NB4 (cell line): ENCODE measurements around the gene TACC2.
"Not testable (repeated sequence)": the region's sequence is repeated elsewhere in the genome, so short reads cannot be mapped to it uniquely, and the experiment has no call there.

ENCODE experiments used
- DNase-seq: peaks from one replicate; pipeline ENCODE4 v3.0.0; 2010; ENCODE audit warnings: low read depth
- H3K4me3 ChIP-seq: one replicate; pipeline ENCODE4 v1.5.1; 2011; ENCODE audit warnings: mild to moderate bottlenecking, low read depth, low read length, moderate library complexity
- MYC ChIP-seq: IDR thresholded peaks from 2 replicates; pipeline ENCODE4 v1.6.1; 2011; ENCODE audit warnings: low read depth, low read length
- POLR2A ChIP-seq: IDR thresholded peaks from 2 replicates; pipeline ENCODE4 v1.6.1; 2011; ENCODE audit warnings: mild to moderate bottlenecking; ENCODE audit not compliant: insufficient read length; ENCODE audit errors: extremely low read depth
- TF ChIP-seq, protein P1 (sequence below): IDR thresholded peaks from 2 replicates; pipeline ENCODE4 v1.6.1; 2011; ENCODE audit warnings: low read depth, low read length
- TF ChIP-seq, protein P2 (sequence below): IDR thresholded peaks from one replicate; pipeline ENCODE4 v1.5.1; 2012; ENCODE audit warnings: low read depth, low read length

TACC2 gene

DNA sequence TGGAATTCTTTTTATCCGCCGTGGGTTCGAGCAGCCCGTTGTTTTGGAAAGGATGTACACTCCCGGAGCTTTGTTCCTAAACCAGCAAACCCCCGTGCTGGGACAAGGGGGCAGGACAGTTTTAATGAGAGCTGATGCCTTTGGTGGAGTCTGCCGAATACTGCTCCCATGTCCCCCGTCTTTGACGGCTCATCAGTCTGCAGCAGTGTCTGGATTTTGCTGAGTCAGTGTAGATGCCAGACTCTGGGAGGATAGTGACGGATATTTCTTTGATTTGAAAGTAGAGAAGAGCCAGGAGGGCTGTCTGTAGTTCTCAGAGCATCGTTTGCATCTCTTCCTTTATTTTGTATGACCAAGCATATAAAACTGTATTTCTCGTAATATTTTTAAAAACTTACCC, 207.3 kb downstream of the TACC2 start:
- DNase-seq = no peak
- H3K4me3 ChIP-seq = no peak overlapping the region
- no peak for TF ChIP-seq POLR2A
- TF ChIP-seq MYC = no peak
- TF ChIP-seq, protein P1, sequence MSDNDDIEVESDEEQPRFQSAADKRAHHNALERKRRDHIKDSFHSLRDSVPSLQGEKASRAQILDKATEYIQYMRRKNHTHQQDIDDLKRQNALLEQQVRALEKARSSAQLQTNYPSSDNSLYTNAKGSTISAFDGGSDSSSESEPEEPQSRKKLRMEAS = no peak
- TF ChIP-seq, protein P2, sequence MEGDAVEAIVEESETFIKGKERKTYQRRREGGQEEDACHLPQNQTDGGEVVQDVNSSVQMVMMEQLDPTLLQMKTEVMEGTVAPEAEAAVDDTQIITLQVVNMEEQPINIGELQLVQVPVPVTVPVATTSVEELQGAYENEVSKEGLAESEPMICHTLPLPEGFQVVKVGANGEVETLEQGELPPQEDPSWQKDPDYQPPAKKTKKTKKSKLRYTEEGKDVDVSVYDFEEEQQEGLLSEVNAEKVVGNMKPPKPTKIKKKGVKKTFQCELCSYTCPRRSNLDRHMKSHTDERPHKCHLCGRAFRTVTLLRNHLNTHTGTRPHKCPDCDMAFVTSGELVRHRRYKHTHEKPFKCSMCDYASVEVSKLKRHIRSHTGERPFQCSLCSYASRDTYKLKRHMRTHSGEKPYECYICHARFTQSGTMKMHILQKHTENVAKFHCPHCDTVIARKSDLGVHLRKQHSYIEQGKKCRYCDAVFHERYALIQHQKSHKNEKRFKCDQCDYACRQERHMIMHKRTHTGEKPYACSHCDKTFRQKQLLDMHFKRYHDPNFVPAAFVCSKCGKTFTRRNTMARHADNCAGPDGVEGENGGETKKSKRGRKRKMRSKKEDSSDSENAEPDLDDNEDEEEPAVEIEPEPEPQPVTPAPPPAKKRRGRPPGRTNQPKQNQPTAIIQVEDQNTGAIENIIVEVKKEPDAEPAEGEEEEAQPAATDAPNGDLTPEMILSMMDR = no peak

GRCh38 chr10:122197611-122198222, 208.8 kb downstream of the TACC2 start:
- DNase-seq = no peak
- TF ChIP-seq MYC (no peak), POLR2A (no peak)
- TF ChIP-seq, protein P2 = no peak
- TF ChIP-seq, protein P1 = no peak
- no peak overlapping the region for H3K4me3 ChIP-seq

- TF ChIP-seq, protein P1 = no peak
- TF ChIP-seq, protein P2 = no peak
- TF ChIP-seq POLR2A = no peak
- TF ChIP-seq MYC = no peak
- no peak for DNase-seq
- H3K4me3 ChIP-seq = no peak overlapping the region
Measured at GRCh38 chr10:122198631-122199030, 209.7 kb downstream of the TACC2 start.

GRCh38 chr10:122199070-122199469, 210.1 kb downstream of the TACC2 start:
- DNase-seq = no peak
- no peak overlapping the region for H3K4me3 ChIP-seq
- TF ChIP-seq, protein P1 = no peak
- TF ChIP-seq, protein P2 = no peak
- TF ChIP-seq MYC (no peak), POLR2A (no peak)

GRCh38 chr10:122199689-122200088, 210.7 kb downstream of the TACC2 start:
- H3K4me3 ChIP-seq = no peak overlapping the region
- no peak for DNase-seq
- TF ChIP-seq MYC (no peak), POLR2A (no peak)
- TF ChIP-seq, protein P2 = no peak
- TF ChIP-seq, protein P1 = no peak

- TF ChIP-seq, protein P2 = no peak
- TF ChIP-seq, protein P1 = no peak
- TF ChIP-seq MYC = no peak
- no peak for TF ChIP-seq POLR2A
- DNase-seq = no peak
- no peak overlapping the region for H3K4me3 ChIP-seq
Measured at GRCh38 chr10:122201401-122201800, 212.4 kb downstream of the TACC2 start.

- DNase-seq, H3K4me3 ChIP-seq: not testable (repeated sequence)
Measured at GRCh38 chr10:122203180-122203579, 214.2 kb downstream of the TACC2 start.
